Thyroid gland (tissue), 4 donors: Measurements from ENCODE around the gene RABGAP1. TPM values are rescaled to one million over a fixed set of nuclear protein-coding genes. Genes with fewer than 3 reads are reported as not detected.

ENCODE experiments used
- DNase-seq, 2 donors: peaks; one replicate each; pipeline ENCODE4 v3.0.0-alpha.2; 2019
- H3K27ac ChIP-seq, 3 donors: fragments of 200-600 bp; sonication (generic); 1 replicate in 2 of 3; 2 replicates in 1 of 3; pipeline ENCODE4 v1.5.1; 2016 to 2019; ENCODE audit warnings: mild to moderate bottlenecking in 1 of 3, moderate library complexity in 1 of 3
- H3K27me3 ChIP-seq: fragments of 200-600 bp; sonication (generic); one replicate; pipeline ENCODE4 v1.5.1; 2019
- H3K36me3 ChIP-seq, 2 donors: fragments of 200-600 bp; sonication (generic); one replicate each; pipeline ENCODE4 v1.5.1; 2016 to 2019
- H3K4me1 ChIP-seq, 2 donors: fragments of 200-600 bp; sonication (generic); one replicate each; pipeline ENCODE4 v1.5.1; 2017 to 2019
- H3K4me3 ChIP-seq, 3 donors: fragments of 200-600 bp; sonication (generic); replicated peaks in 1 of 3; 1 replicate in 2 of 3; 2 replicates in 1 of 3; pipeline ENCODE4 v1.5.1; 2016; ENCODE audit warnings: mild to moderate bottlenecking in 1 of 3
- H3K9me3 ChIP-seq: fragments of 200-600 bp; sonication (generic); one replicate; pipeline ENCODE4 v1.5.1; 2017
- POLR2A ChIP-seq, 2 donors: fragments of 450-650 bp; IDR thresholded peaks; one replicate each; pipeline ENCODE4 v1.6.1; 2017; ENCODE audit warnings: antibody characterized with exemption in 2 of 2, mild to moderate bottlenecking in 2 of 2, moderate library complexity in 1 of 2
- WGBS, 2 donors: methylation state at CpG; one replicate each; pipeline ENCODE4 v1.1.5; 2017; 5-methylcytosine and 5-hydroxymethylcytosine counted together
- intact Hi-C: fragments of 100-400 bp; cut with DNase I; formaldehyde crosslinking; loops from one replicate; pipeline ENCODE4 v1.15.1; 2023
- microRNA counts, 2 donors: library from miRNA; unstranded; fragments of <30 nt; microRNA quantifications; one replicate each; lab custom pipeline; 2016 to 2017
- small RNA-seq: library from RNA; depleted of rRNA; stranded (forward); fragments of <200 nt; gene quantifications from one replicate; pipeline ENCODE3, GENCODE V24; 2016
- total RNA-seq, 4 donors: library from RNA; depleted of rRNA; stranded (reverse); fragments of >200 nt; gene quantifications; one replicate each; pipeline ENCODE4 v1.2.3, GENCODE V29; 2016
- TF ChIP-seq, protein P1 (sequence below), 6 experiments: fragments of 200-600 bp in 3 of 6; fragments of 450-650 bp in 3 of 6; sonication (generic) in 3 of 6; IDR thresholded peaks; one replicate each; pipeline ENCODE4 v1.5.1; 2016 to 2019; ENCODE audit warnings: antibody characterized with exemption in 6 of 6, mild to moderate bottlenecking in 2 of 6, inconsistent platforms in 1 of 6, moderate library complexity in 1 of 6

Gene RABGAP1
- total RNA-seq, 4 donors from 2014 or later, result 90.7 to 144 (median 127) TPM

DNA sequence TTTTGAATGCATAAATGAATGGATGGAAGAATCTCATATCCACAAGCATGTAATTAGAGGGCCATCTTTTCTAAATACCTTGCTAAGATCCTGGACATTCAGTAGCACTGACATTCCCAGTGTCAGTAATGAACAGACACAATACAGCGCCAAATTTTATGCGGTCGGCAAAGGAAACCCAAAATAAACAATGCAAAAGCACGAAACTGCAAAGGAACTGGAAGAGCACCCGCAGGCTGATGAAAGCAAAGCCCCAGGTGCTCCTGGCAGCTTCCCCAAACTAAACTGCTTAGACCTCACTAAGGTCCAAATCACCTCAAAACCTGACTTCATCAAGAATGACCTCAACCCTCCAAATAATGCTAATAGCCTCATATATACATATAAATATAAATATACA, 194.6 kb downstream of the RABGAP1 start:
- Histone ChIP-seq H3K4me1 (no peaks in the 10 kb centered on the region), H3K27me3 (no peaks in the 10 kb centered on the region), H3K4me3 (no peak overlapping the region), H3K27ac (no peak overlapping the region), H3K9me3 (no peaks in the 10 kb centered on the region), H3K36me3 (peaks cover 0 to 5% of the 10 kb centered on the region in 2 donors)
- TF ChIP-seq POLR2A (IDR thresholded peaks at IDR 0.05), result no peak
- TF ChIP-seq, protein P1, sequence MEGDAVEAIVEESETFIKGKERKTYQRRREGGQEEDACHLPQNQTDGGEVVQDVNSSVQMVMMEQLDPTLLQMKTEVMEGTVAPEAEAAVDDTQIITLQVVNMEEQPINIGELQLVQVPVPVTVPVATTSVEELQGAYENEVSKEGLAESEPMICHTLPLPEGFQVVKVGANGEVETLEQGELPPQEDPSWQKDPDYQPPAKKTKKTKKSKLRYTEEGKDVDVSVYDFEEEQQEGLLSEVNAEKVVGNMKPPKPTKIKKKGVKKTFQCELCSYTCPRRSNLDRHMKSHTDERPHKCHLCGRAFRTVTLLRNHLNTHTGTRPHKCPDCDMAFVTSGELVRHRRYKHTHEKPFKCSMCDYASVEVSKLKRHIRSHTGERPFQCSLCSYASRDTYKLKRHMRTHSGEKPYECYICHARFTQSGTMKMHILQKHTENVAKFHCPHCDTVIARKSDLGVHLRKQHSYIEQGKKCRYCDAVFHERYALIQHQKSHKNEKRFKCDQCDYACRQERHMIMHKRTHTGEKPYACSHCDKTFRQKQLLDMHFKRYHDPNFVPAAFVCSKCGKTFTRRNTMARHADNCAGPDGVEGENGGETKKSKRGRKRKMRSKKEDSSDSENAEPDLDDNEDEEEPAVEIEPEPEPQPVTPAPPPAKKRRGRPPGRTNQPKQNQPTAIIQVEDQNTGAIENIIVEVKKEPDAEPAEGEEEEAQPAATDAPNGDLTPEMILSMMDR (IDR thresholded peaks at IDR 0.05), result no peak
- intact Hi-C loops, result no loop called here
- DNase-seq, result no peak
- 86 to 93% methylated on average over 5 of the region's 5 CpGs for WGBS, 2 donors

DNA sequence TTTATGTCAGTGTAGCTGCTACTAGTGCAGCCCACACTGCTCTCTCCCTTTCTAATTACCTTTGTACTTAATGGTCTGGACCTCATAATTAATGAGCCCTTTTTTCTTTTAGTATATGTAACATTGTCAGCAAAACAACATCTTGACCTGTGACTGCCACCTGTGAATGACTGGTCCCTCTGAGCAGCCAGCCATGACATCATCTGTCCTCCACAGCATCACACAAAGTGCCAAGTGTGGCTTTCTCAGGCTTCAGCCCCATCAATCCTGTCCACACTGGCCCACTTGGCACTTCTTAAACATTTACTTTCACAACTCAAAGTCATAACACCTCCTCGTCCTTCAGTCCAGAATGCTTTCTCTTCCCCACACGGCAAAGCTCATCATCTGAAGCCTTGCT, 197.3 kb downstream of the RABGAP1 start:
- no peak for DNase-seq
- no peaks in the 10 kb centered on the region for H3K4me1 ChIP-seq
- H3K9me3 ChIP-seq, result no peaks in the 10 kb centered on the region
- intact Hi-C loops, result no loop called here
- H3K27me3 ChIP-seq, result no peaks in the 10 kb centered on the region
- no peak overlapping the region for H3K27ac ChIP-seq
- H3K36me3 ChIP-seq, result no peaks in the 10 kb centered on the region
- no peak overlapping the region for H3K4me3 ChIP-seq
- 91 to 95% methylated on average over 2 of the region's 2 CpGs for WGBS, 2 donors
- no peak for TF ChIP-seq POLR2A (IDR thresholded peaks at IDR 0.05)
- TF ChIP-seq, protein P1 (IDR thresholded peaks at IDR 0.05), result no peak

DNA sequence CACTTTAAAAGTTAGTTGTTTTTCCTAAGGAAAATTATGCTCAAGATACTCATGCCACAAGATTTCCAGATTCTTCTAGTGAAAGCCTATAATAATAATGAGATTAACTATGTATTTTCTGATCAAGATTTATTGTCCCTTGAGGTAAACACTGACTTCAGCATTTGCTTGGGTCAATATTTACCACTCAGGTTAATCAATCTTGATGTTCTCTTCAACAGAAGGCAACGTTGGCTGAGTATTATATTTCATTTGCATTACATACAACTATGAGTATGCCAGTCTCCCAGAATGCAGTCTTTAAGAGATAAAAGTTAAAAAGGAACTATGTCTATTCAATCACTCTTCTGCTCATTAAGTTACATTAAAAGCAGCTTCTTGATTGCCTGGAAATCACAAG, 208.2 kb downstream of the RABGAP1 start:
- H3K4me3 ChIP-seq, result no peak overlapping the region
- no peak for DNase-seq
- no peak overlapping the region for H3K27ac ChIP-seq
- H3K9me3 ChIP-seq, result no peaks in the 10 kb centered on the region
- intact Hi-C loops, result no loop called here
- 65 to 78% methylated on average over 1 of the region's 1 CpG for WGBS, 2 donors
- TF ChIP-seq POLR2A (IDR thresholded peaks at IDR 0.05), result no peak
- TF ChIP-seq, protein P1 (IDR thresholded peaks at IDR 0.05), result no peak
- H3K36me3 ChIP-seq, result no peaks in the 10 kb centered on the region
- H3K4me1 ChIP-seq, result no peaks in the 10 kb centered on the region
- H3K27me3 ChIP-seq, result no peaks in the 10 kb centered on the region

DNA sequence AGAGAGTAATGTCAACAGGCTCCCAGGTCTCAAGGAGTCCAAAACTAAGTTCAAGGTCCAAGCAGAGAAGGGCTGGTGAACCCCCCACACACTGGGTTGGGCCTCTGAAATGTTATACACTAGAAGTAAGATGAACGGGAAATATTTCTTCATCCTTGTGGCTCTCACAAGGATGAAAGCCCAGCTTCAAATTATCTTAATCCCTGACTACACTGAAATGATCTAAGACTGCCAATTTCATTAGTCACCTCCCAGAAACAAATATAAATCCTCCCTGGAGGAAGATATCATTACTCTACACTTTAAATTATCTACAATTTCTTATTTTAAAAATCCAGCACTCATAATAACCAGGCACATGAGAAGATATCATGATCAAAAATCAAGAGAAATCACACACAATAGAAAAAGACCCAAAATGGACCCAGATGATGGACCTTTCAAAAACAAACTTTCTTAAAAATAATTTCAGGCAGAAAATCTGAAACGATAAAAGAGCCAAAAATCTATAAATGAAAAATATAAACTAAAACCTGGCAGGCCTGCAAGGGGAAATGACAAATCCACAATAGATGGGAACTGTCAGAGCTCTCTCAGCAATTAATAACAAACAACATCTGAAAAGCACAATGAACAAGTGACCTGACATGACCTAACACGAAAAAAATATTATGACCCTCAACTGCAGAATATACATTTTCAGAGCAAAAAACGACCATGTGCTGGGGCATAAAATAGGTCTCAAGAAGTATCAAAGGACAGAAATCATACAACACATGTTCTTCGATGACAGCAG, 210.1 kb downstream of the RABGAP1 start:
- Histone ChIP-seq H3K4me3 (no peak overlapping the region), H3K4me1 (no peaks in the 10 kb centered on the region), H3K27me3 (no peaks in the 10 kb centered on the region), H3K36me3 (no peaks in the 10 kb centered on the region), H3K27ac (no peak overlapping the region), H3K9me3 (no peaks in the 10 kb centered on the region)
- intact Hi-C loops, result no loop called here
- no peak for DNase-seq
- no peak for TF ChIP-seq POLR2A (IDR thresholded peaks at IDR 0.05)
- TF ChIP-seq, protein P1 (IDR thresholded peaks at IDR 0.05), result no peak
- WGBS, 2 donors, result 88% methylated on average over 5 of the region's 5 CpGs

MicroRNA genes within 50 kb of the gene (microRNA counts, 767-probe panel; counts per million panel counts)
- microRNA hsa-miR-600 (lab: Ali Mortazavi, UCI), result 0 counts per million in 2 donors

Small RNA genes lying within 50 kb of the gene (small RNA-seq; reads per million reads assigned to genes)
- not detected for gene GPR21
- not detected for gene RNY1P15

Other genes with a start within 250 kb of the RABGAP1 start
- not detected for gene OR1L4, start 217.0 kb upstream of the RABGAP1 start, total RNA-seq
- not detected for gene OR1L6, start 198.7 kb upstream of the RABGAP1 start, total RNA-seq
- not detected for gene OR5C1, start 152.1 kb upstream of the RABGAP1 start, total RNA-seq
- gene OR1K1, start 140.9 kb upstream of the RABGAP1 start, total RNA-seq, result not detected
- 10 to 100 TPM; 17.5 to 31.6 (median 21.1) TPM for gene PDCL, start 112.4 kb upstream of the RABGAP1 start, total RNA-seq
- gene RC3H2, start 35.7 kb upstream of the RABGAP1 start, total RNA-seq, result 10 to 100 TPM; 43.1 to 91.2 (median 52.9) TPM
- gene ZBTB6, start 27.7 kb upstream of the RABGAP1 start, total RNA-seq, result 10 to 100 TPM; 12.3 to 16.4 (median 14.2) TPM
- gene ZBTB26, start 9.5 kb upstream of the RABGAP1 start, total RNA-seq, result 10 to 100 TPM; 10.9 to 15.6 (median 12.7) TPM
- gene GPR21, start 92.6 kb downstream of the RABGAP1 start, total RNA-seq, result 10 to 100 TPM in 1 of 4 donors, 1 to 10 TPM in 3; 4.0 to 11.8 (median 5.7) TPM